ENCODE measurements around the gene PCDHB12.
A peak's percentile ranks its signal among the peaks of the same experiment; 100 is the strongest.
"Not testable (repeated sequence)": the region's sequence is repeated elsewhere in the genome, so short reads cannot be mapped to it uniquely, and the experiment has no call there.

The PCDHB12 gene

GRCh38 chr5:141223112-141223783 is 14.7 kb downstream of the PCDHB12 start, which contains the start of gene PCDHB14:
Gene PCDHB14 (plus strand): TSS chr5:141223343. CDS start chr5:141223506, 163 bp downstream.
- in situ Hi-C loops (cut with HindIII; ENCODE audit: low pct_unique_long_range_greater_than_20kb, low sequenced_read_pairs) = no loop called here
- TF ChIP-seq JUND (IDR thresholded peaks at IDR 0.05; ENCODE audit: low read depth) = no peak
- DNase-seq (ENCODE audit: low read depth in 1 of 2, low spot score in 1 of 2) = peak in 1 of 2 experiments; percentile 24

GRCh38 chr5:141224844-141225243 is 16.3 kb downstream of the PCDHB12 start:
- in situ Hi-C loops (cut with HindIII; ENCODE audit: low pct_unique_long_range_greater_than_20kb, low sequenced_read_pairs) = not testable (repeated sequence)

GRCh38 chr5:141225421-141225820 is 16.9 kb downstream of the PCDHB12 start:
- in situ Hi-C loops (cut with HindIII; ENCODE audit: low pct_unique_long_range_greater_than_20kb, low sequenced_read_pairs); DNase-seq (ENCODE audit: low read depth in 1 of 2, low spot score in 1 of 2): not testable (repeated sequence)

More at GRCh38 chr5:141224844-141225243, 16.3 kb downstream of the PCDHB12 start:
- not testable (repeated sequence) for DNase-seq (ENCODE audit: low read depth in 1 of 2, low spot score in 1 of 2)

GRCh38 chr5:141234109-141234667 is 25.7 kb downstream of the PCDHB12 start:
- DNase-seq (ENCODE audit: low read depth in 1 of 2, low spot score in 1 of 2) = no peak
- no peak for TF ChIP-seq JUND (IDR thresholded peaks at IDR 0.05; ENCODE audit: low read depth)
- in situ Hi-C loops (cut with HindIII; ENCODE audit: low pct_unique_long_range_greater_than_20kb, low sequenced_read_pairs) = no loop called here

- in situ Hi-C loops (cut with HindIII; ENCODE audit: low pct_unique_long_range_greater_than_20kb, low sequenced_read_pairs) = not testable (repeated sequence)
Observed at GRCh38 chr5:141235922-141236321, 27.4 kb downstream of the PCDHB12 start.

GRCh38 chr5:141236516-141237313 is 28.2 kb downstream of the PCDHB12 start:
- in situ Hi-C loops (cut with HindIII; ENCODE audit: low pct_unique_long_range_greater_than_20kb, low sequenced_read_pairs) = no loop called here
- DNase-seq (ENCODE audit: low read depth in 1 of 2, low spot score in 1 of 2) = no peak
- TF ChIP-seq JUND (IDR thresholded peaks at IDR 0.05; ENCODE audit: low read depth) = no peak

More at GRCh38 chr5:141235922-141236321, 27.4 kb downstream of the PCDHB12 start:
- DNase-seq (ENCODE audit: low read depth in 1 of 2, low spot score in 1 of 2) = not testable (repeated sequence)

- in situ Hi-C loops (cut with HindIII; ENCODE audit: low pct_unique_long_range_greater_than_20kb, low sequenced_read_pairs) = no loop called here
- no peak for TF ChIP-seq JUND (IDR thresholded peaks at IDR 0.05; ENCODE audit: low read depth)
- DNase-seq (ENCODE audit: low read depth in 1 of 2, low spot score in 1 of 2) = no peak
Observed at GRCh38 chr5:141241496-141241895, 33.0 kb downstream of the PCDHB12 start.

GRCh38 chr5:141245250-141245717 is 36.8 kb downstream of the PCDHB12 start, which contains the start of gene PCDHB15:
Gene PCDHB15 (plus strand): TSS chr5:141245395. CDS start chr5:141245579, 184 bp downstream.
- in situ Hi-C loops (cut with HindIII; ENCODE audit: low pct_unique_long_range_greater_than_20kb, low sequenced_read_pairs) = no loop called here
- no peak for TF ChIP-seq JUND (IDR thresholded peaks at IDR 0.05; ENCODE audit: low read depth)
- DNase-seq (ENCODE audit: low read depth in 1 of 2, low spot score in 1 of 2) = peak in 1 of 2 experiments; percentile 55

- in situ Hi-C loops (cut with HindIII; ENCODE audit: low pct_unique_long_range_greater_than_20kb, low sequenced_read_pairs) = not testable (repeated sequence)
Observed at GRCh38 chr5:141246971-141247370, 38.5 kb downstream of the PCDHB12 start.

GRCh38 chr5:141247434-141247833 is 38.9 kb downstream of the PCDHB12 start:
- in situ Hi-C loops (cut with HindIII; ENCODE audit: low pct_unique_long_range_greater_than_20kb, low sequenced_read_pairs); DNase-seq (ENCODE audit: low read depth in 1 of 2, low spot score in 1 of 2): not testable (repeated sequence)

More at GRCh38 chr5:141246971-141247370, 38.5 kb downstream of the PCDHB12 start:
- not testable (repeated sequence) for DNase-seq (ENCODE audit: low read depth in 1 of 2, low spot score in 1 of 2)

GRCh38 chr5:141250576-141250975 is 42.1 kb downstream of the PCDHB12 start:
- DNase-seq (ENCODE audit: low read depth in 1 of 2, low spot score in 1 of 2) = no peak
- in situ Hi-C loops (cut with HindIII; ENCODE audit: low pct_unique_long_range_greater_than_20kb, low sequenced_read_pairs) = no loop called here
- TF ChIP-seq JUND (IDR thresholded peaks at IDR 0.05; ENCODE audit: low read depth) = no peak

GRCh38 chr5:141258464-141258863 is 49.9 kb downstream of the PCDHB12 start:
- no peak for TF ChIP-seq JUND (IDR thresholded peaks at IDR 0.05; ENCODE audit: low read depth)
- DNase-seq (ENCODE audit: low read depth in 1 of 2, low spot score in 1 of 2) = no peak
- in situ Hi-C loops (cut with HindIII; ENCODE audit: low pct_unique_long_range_greater_than_20kb, low sequenced_read_pairs) = no loop called here

GRCh38 chr5:141258948-141259347 is 50.4 kb downstream of the PCDHB12 start:
- in situ Hi-C loops (cut with HindIII; ENCODE audit: low pct_unique_long_range_greater_than_20kb, low sequenced_read_pairs) = no loop called here
- TF ChIP-seq JUND (IDR thresholded peaks at IDR 0.05; ENCODE audit: low read depth) = no peak

More at GRCh38 chr5:141258948-141259347, 50.4 kb downstream of the PCDHB12 start:
- DNase-seq (ENCODE audit: low read depth in 1 of 2, low spot score in 1 of 2) = no peak
